Neural crest cell (in vitro differentiated cells): ENCODE results near the gene APOA5. TPM values are rescaled to one million over a fixed set of nuclear protein-coding genes. Genes with fewer than 3 reads are reported as not detected.

ENCODE experiments used
- DNase-seq: peaks from one replicate; pipeline ENCODE4 v3.0.0; 2021; ENCODE audit warnings: low read depth, mixed read lengths, low spot score
- H3K27ac Mint-ChIP-seq: one replicate; pipeline ENCODE4 v1.8.0; 2021; ENCODE audit warnings: mild to moderate bottlenecking, mixed read lengths; ENCODE audit not compliant: unreplicated experiment
- H3K27me3 Mint-ChIP-seq: 2 replicates; pipeline ENCODE4 v1.8.0; 2021; ENCODE audit warnings: low read depth, mild to moderate bottlenecking, mixed read lengths
- H3K36me3 Mint-ChIP-seq: 2 replicates; pipeline ENCODE4 v1.8.0; 2021; ENCODE audit warnings: low read depth, mild to moderate bottlenecking, mixed read lengths
- H3K4me1 Mint-ChIP-seq: 2 replicates; pipeline ENCODE4 v1.8.0; 2021; ENCODE audit warnings: mixed read lengths
- H3K4me3 Mint-ChIP-seq: one replicate; pipeline ENCODE4 v1.8.0; 2021; ENCODE audit warnings: mild to moderate bottlenecking, mixed read lengths
- H3K9me3 Mint-ChIP-seq: 2 replicates; pipeline ENCODE4 v1.8.0; 2021; ENCODE audit warnings: mixed read lengths
- CTCF ChIP-seq: fragments of 200-600 bp; sonication (generic); conservative IDR thresholded peaks from 2 replicates; pipeline ENCODE4 v1.5.0; 2021; ENCODE audit warnings: antibody characterized with exemption, mild to moderate bottlenecking
- total RNA-seq: library from RNA; stranded (reverse); gene quantifications from 2 replicates; pipeline ENCODE4 v1.2.1, GENCODE V29; 2021

Gene APOA5
- total RNA-seq, 1 donor from 2014 or later, result not detected

- Mint-ChIP-seq H3K27ac (no peak overlapping the region), H3K9me3 (no peaks in the 10 kb centered on the region), H3K4me3 (peak overlapping the region; percentile 100), H3K4me1 (peaks cover 26% of the 10 kb centered on the region), H3K36me3 (peaks cover 6% of the 10 kb centered on the region), H3K27me3 (peaks cover 7% of the 10 kb centered on the region)
- no peak for TF ChIP-seq CTCF
- no peak for DNase-seq
These were observed 4.3 kb downstream of the APOA5 start for GRCh38 chr11:116787436-116787785.

- peaks cover 26% of the 10 kb centered on the region for H3K4me1 Mint-ChIP-seq
- H3K27ac Mint-ChIP-seq, result no peak overlapping the region
- peak overlapping the region; percentile 100 for H3K4me3 Mint-ChIP-seq
- H3K36me3 Mint-ChIP-seq, result peaks cover 9% of the 10 kb centered on the region
- peaks cover 7% of the 10 kb centered on the region for H3K27me3 Mint-ChIP-seq
- no peak for DNase-seq
- no peak for TF ChIP-seq CTCF
- no peaks in the 10 kb centered on the region for H3K9me3 Mint-ChIP-seq
These were observed 4.7 kb downstream of the APOA5 start for GRCh38 chr11:116786966-116787365.

GRCh38 chr11:116786326-116786725 lies 5.4 kb downstream of the APOA5 start:
- no peak for TF ChIP-seq CTCF

GRCh38 chr11:116782728-116783127 lies 9.0 kb downstream of the APOA5 start:
- H3K4me3 Mint-ChIP-seq, result no peak overlapping the region
- no peak for TF ChIP-seq CTCF
- no peak overlapping the region for H3K27ac Mint-ChIP-seq
- no peaks in the 10 kb centered on the region for H3K27me3 Mint-ChIP-seq
- peaks cover 22% of the 10 kb centered on the region for H3K36me3 Mint-ChIP-seq
- no peaks in the 10 kb centered on the region for H3K9me3 Mint-ChIP-seq
- no peak for DNase-seq
- H3K4me1 Mint-ChIP-seq, result peaks cover 9% of the 10 kb centered on the region

More at GRCh38 chr11:116786326-116786725, 5.4 kb downstream of the APOA5 start:
- Mint-ChIP-seq H3K27ac (no peak overlapping the region), H3K36me3 (peaks cover 11% of the 10 kb centered on the region), H3K9me3 (no peaks in the 10 kb centered on the region), H3K4me1 (peaks cover 26% of the 10 kb centered on the region), H3K27me3 (peaks cover 7% of the 10 kb centered on the region), H3K4me3 (peak overlapping the region; percentile 100)
- no peak for DNase-seq

- TF ChIP-seq CTCF, result no peak
- peak overlapping the region; percentile 70 for H3K27ac Mint-ChIP-seq
- peaks cover 20% of the 10 kb centered on the region for H3K36me3 Mint-ChIP-seq
- no peak for DNase-seq
- peaks cover 7% of the 10 kb centered on the region for H3K4me1 Mint-ChIP-seq
- H3K9me3 Mint-ChIP-seq, result no peaks in the 10 kb centered on the region
- no peaks in the 10 kb centered on the region for H3K27me3 Mint-ChIP-seq
- no peak overlapping the region for H3K4me3 Mint-ChIP-seq
These were observed 13.1 kb downstream of the APOA5 start for GRCh38 chr11:116778556-116778955.

GRCh38 chr11:116777056-116777455 lies 14.6 kb downstream of the APOA5 start:
- DNase-seq, result no peak
- Mint-ChIP-seq H3K4me1 (peaks cover 18% of the 10 kb centered on the region), H3K4me3 (no peak overlapping the region), H3K27ac (no peak overlapping the region), H3K9me3 (no peaks in the 10 kb centered on the region), H3K36me3 (peaks cover 18% of the 10 kb centered on the region), H3K27me3 (no peaks in the 10 kb centered on the region)
- TF ChIP-seq CTCF, result no peak
